ENCODE data around the gene MITF.

DNA sequence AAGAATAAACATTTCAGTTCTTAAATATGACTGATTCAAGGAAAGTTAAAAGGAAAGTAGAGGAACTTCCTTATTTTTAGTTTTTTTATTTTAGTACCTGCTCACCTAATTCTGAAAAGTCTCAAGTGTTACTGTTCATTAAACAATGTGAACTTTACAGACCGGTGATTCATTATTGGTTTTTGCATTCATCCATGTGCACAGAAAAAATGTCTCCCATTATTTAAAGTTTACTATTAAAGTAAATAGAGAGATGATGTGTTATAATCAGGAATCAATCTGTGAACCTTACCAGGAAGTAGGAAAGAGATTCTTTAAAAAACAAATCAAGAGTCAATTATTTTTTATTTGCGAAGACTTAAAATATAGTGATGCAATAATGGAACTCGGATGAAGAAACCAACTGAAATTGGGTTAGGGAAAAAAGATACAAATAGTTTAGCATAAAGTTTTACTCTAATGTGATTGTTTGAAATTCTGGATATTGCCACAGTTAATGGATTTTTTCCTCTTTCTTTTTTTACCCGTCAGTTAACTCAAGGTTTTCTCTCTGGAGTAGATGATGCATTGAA is 140.9 kb downstream of the MITF start:
- TF ChIP-seq, protein P1, sequence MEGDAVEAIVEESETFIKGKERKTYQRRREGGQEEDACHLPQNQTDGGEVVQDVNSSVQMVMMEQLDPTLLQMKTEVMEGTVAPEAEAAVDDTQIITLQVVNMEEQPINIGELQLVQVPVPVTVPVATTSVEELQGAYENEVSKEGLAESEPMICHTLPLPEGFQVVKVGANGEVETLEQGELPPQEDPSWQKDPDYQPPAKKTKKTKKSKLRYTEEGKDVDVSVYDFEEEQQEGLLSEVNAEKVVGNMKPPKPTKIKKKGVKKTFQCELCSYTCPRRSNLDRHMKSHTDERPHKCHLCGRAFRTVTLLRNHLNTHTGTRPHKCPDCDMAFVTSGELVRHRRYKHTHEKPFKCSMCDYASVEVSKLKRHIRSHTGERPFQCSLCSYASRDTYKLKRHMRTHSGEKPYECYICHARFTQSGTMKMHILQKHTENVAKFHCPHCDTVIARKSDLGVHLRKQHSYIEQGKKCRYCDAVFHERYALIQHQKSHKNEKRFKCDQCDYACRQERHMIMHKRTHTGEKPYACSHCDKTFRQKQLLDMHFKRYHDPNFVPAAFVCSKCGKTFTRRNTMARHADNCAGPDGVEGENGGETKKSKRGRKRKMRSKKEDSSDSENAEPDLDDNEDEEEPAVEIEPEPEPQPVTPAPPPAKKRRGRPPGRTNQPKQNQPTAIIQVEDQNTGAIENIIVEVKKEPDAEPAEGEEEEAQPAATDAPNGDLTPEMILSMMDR (IDR thresholded peaks at IDR 0.05; ENCODE audit: low read depth, low read length, poor library complexity, severe bottlenecking), result no peak
- TF ChIP-seq EZH2phosphoT487 (IDR thresholded peaks at IDR 0.05; ENCODE audit: borderline replicate concordance, low read length), result no peak
